NCI-H2171 treated with DMSO at 0.1 percent for 48 hours (cell line): ENCODE results near the gene TPD52L2.
"Not testable (repeated sequence)": the region's sequence is repeated elsewhere in the genome, so short reads cannot be mapped to it uniquely, and the experiment has no call there.

Experiments
- DNase-seq: peaks from one replicate; lab custom pipeline; 2025; lab: John Stamatoyannopoulos, UW

TPD52L2 gene

DNA sequence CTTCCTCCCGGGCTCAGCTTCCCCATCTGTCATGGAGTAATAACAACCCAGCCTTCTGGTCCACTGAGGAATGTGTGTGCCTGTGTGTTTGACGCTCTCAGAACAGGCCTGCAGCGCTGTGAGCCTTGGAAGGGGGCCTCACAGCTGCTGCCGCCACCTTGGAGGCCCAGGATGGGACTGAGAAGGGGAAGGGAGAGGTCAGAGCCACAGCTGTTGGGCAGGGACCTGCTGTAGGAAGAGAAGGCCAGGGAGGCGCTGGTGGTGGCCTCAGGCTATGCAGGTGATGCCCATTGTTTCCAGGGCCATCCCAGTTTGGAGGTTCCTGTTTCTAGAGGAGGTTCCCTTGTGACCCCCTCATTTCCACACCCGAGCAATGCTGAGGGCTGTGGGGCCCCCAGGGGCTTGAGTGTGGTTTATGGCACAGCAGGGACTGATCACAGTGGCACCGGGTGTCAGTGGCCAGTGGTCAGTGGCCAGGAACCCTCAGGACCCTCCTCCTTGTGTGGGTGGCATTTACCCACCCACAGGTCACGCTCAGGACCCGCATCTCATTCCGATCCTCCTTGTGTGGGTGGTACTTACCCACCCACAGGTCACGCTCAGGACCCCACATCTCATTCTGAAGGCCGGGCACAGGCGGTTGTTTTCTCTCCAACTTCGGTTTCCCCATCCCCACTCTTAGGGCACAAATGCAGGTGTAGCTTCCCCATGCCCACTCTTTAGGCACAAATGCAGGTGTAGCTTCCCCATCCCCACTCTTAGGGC, 14.0 kb downstream of the TPD52L2 start:
- peak; percentile 65 for DNase-seq

DNA sequence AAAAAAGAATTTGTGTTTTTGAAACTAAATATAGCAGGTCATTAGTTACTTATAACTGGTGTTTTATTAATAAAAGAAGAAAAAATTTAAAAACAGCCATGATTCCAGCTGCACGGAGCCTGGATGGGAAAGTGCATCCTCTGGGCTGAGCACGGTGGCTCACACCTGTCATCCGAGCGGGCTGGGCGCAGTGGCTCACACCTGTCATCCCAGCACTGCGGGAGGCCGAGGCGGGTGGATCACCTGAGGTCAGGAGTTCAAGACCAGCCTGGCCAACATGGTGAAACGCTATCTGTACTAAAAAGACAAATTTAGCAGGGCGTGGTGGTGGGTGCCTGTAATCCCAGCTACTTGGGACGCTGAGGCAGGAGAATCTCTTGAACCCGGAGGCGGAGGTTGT, 15.8 kb downstream of the TPD52L2 start:
- not testable (repeated sequence) for DNase-seq

GRCh38 chr20:63881451-63882226, 16.6 kb downstream of the TPD52L2 start:
- no peak for DNase-seq

GRCh38 chr20:63882257-63883200, 17.5 kb downstream of the TPD52L2 start:
- no peak for DNase-seq

DNA sequence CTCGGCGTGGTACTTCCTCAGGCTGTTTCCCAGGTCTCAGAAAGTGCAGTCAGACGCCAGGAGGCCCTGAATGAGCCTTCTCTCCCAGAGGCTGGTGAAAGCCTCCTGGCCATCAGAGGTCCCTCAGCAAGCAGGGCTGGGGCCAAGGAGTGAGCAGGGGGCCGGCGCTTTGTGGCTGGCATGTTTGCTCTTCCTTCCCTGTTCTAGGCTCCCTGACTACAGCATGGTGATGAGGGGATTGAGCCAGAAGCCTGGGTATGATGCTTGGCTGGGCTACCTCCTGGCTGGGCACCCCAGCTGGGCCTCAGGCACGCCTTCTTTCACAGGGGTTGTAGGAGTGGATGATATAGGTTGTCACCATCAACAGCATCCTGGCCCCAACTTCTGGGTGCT, 18.1 kb downstream of the TPD52L2 start:
- DNase-seq: no peak

DNA sequence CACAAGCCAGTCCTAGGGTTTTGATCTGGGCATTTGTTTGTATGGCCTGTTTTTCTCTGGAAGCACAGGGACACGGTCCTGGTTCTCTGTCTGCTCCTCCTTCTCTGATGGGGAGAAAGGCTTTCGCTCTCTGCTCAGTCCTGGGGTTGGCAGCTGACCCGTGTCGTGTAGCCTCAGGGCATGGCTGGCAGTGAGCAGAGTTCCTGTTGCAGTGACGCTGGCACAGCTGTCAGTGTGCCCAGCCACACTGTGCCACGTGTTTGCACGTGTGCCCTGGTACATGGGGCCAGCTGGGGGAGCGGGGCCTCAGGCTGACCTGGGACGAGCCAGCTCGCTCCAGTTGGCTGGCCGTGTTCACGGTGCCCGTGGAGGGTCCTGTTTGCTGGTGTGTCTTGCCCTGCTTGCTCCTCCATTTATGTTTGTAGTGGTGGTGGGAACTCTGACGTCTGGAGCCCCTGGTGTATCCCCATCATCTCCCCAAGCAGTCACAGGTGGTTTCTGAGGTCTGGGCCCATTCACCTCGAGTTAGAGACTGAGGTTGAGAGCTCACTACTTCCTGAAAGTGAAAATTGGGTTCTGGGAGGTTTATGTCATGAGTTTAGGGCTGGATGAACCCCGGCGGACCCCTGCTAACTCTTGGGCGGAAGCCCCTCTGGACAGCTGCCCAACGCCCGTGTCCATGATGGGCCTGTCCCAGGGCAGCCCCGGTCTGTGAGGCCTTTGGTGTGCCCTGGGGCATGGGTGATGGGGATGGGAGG, 19.6 kb downstream of the TPD52L2 start:
- DNase-seq: no peak

DNA sequence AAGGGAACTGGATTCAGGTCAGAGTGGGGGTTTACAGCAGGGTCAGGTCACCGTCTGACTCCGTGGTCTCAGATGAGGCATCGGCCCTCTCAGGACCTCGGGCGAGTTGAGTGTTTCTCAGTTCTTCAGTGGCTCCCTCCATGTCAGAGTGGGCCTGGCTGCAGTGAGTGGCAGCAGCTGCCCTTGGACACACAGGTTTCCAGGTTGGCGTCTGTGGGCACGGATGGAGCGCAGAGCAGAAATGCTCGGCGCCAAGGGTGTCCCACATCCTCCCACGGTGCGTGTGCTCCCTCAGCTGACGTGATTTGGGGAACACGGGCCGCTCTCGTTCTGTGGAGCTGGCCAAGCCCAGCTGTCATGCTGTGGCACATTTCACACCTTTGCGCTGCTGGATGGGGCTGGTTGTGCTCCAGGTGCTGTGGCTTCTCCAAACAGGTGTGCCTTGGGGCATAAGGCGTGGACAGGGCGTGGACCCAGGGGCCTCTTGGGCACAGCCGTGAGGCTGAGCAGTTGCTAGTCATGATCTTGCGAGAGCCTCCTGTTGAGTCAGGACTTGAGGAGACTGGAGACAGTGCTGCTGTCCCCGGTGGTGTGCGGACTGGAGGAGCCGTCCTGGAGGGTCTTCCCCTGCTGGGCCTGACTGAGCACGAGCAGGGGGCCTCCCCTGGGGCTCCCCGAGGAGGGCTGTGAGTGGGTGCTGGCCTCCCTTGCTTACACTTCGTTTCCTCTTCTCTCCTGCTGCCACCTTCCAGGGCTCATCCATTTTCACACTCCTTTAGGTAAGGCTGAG, 20.4 kb downstream of the TPD52L2 start:
- DNase-seq: no peak

- DNase-seq: no peak
Measured at GRCh38 chr20:63886054-63886419, 21.0 kb downstream of the TPD52L2 start.

- no peak for DNase-seq
Measured at GRCh38 chr20:63886921-63887320, 21.9 kb downstream of the TPD52L2 start.

- DNase-seq: no peak
Measured at GRCh38 chr20:63889241-63890200, 24.5 kb downstream of the TPD52L2 start.

GRCh38 chr20:63890201-63890576, 25.1 kb downstream of the TPD52L2 start:
- DNase-seq: no peak

GRCh38 chr20:63890616-63891015, 25.5 kb downstream of the TPD52L2 start:
- DNase-seq: no peak

- no peak for DNase-seq
Measured at GRCh38 chr20:63891061-63892002, 26.3 kb downstream of the TPD52L2 start.

GRCh38 chr20:63892402-63892801, 27.3 kb downstream of the TPD52L2 start:
- DNase-seq: no peak

- DNase-seq: no peak
Measured at GRCh38 chr20:63893999-63894357, 28.9 kb downstream of the TPD52L2 start.

DNA sequence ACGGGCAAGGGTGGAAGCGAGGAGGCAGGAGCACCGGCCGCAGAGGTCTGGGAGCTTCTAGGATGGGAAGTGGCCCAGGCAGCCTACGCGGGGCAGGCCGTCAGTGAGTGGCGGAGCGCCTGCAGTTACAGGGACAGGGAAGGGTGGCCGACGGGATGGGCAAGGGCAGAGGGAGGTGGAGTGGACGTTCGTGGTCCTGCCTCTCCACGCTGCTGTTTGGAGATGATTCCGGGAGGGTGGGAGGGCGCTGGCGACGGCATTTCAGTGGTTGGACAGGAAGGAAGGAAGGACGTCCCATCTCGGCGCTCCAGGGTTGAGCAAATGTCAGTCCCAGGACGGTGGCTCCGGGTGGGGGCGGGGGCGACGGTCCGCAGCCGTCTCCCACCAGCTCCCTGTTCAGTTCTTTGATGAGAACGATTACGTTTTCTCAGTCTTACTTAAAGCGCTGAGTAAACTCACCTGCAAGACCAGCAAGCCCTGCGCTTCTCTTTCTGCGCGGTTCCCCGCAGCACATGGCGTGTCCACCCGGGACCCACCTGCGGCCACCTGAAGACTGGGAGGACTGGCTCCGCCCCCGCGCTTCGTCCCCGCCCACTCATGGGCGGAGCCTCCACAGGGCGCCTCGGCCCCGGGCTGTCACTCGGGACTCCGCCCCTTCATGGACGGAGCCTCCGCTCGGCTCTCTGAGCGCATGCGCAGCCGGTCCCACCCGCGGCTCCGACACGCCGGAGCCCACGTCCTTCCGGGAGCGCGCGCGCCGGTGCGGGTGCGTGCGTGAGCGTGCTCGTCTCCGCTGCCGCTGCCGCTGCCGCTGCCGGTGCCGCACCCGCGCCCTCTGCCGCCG, 29.5 kb downstream of the TPD52L2 start, which contains the start of gene DNAJC5:
Gene DNAJC5, plus strand, starts transcription at position 769 of the 844 bp plus-strand sequence. CDS start 33,220 bp downstream, outside the sequence.
- peak; percentile 92 for DNase-seq

- no peak for DNase-seq
Measured at GRCh38 chr20:63895202-63895951, 30.3 kb downstream of the TPD52L2 start.
